Measurements from ENCODE around the gene WDFY2.

GRCh38 chr13:51639171-51639570 is 54.9 kb downstream of the WDFY2 start:
- TF ChIP-seq SMAD5 (IDR thresholded peaks at IDR 0.05; ENCODE audit: low read depth) (no peak), ZZZ3 (IDR thresholded peaks at IDR 0.05; ENCODE audit: control insufficient read depth, insufficient read length, low read depth) (no peak), JUND (IDR thresholded peaks at IDR 0.05; ENCODE audit: low read depth, low read length) (no peak), CBX3 (IDR thresholded peaks at IDR 0.05; ENCODE audit: borderline replicate concordance, low read depth) (no peak), SP1 (IDR thresholded peaks at IDR 0.05; ENCODE audit: low read depth, low read length) (no peak), ESRRA (IDR thresholded peaks at IDR 0.05; ENCODE audit: low read length) (no peak), BMI1 (IDR thresholded peaks at IDR 0.05; ENCODE audit: borderline replicate concordance) (no peak)
- TF ChIP-seq, protein P1, sequence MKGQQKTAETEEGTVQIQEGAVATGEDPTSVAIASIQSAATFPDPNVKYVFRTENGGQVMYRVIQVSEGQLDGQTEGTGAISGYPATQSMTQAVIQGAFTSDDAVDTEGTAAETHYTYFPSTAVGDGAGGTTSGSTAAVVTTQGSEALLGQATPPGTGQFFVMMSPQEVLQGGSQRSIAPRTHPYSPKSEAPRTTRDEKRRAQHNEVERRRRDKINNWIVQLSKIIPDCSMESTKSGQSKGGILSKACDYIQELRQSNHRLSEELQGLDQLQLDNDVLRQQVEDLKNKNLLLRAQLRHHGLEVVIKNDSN (IDR thresholded peaks at IDR 0.05; ENCODE audit: borderline replicate concordance, extremely low read length, insufficient read depth, low read depth, low read length): no peak
- TF ChIP-seq, protein P2, sequence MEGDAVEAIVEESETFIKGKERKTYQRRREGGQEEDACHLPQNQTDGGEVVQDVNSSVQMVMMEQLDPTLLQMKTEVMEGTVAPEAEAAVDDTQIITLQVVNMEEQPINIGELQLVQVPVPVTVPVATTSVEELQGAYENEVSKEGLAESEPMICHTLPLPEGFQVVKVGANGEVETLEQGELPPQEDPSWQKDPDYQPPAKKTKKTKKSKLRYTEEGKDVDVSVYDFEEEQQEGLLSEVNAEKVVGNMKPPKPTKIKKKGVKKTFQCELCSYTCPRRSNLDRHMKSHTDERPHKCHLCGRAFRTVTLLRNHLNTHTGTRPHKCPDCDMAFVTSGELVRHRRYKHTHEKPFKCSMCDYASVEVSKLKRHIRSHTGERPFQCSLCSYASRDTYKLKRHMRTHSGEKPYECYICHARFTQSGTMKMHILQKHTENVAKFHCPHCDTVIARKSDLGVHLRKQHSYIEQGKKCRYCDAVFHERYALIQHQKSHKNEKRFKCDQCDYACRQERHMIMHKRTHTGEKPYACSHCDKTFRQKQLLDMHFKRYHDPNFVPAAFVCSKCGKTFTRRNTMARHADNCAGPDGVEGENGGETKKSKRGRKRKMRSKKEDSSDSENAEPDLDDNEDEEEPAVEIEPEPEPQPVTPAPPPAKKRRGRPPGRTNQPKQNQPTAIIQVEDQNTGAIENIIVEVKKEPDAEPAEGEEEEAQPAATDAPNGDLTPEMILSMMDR (IDR thresholded peaks at IDR 0.05 in 2 of 3, conservative IDR thresholded peaks at IDR 0.05 in 1 of 3; ENCODE audit: control insufficient read depth in 2 of 3, extremely low read depth in 1 of 3, insufficient read depth in 1 of 3, low read depth in 3 of 3, low read length in 3 of 3): no peak

Data from GM12878 (cell line).